NCI-H82 treated with DMSO at 0.1 percent for 48 hours (cell line): Measurements from ENCODE around the gene EXOSC6.
"Not testable (repeated sequence)": the region's sequence is repeated elsewhere in the genome, so short reads cannot be mapped to it uniquely, and the experiment has no call there.

ENCODE experiments used
- DNase-seq: peaks from one replicate; lab custom pipeline; 2025; ENCODE audit not compliant: unreplicated experiment; lab: John Stamatoyannopoulos, UW

The EXOSC6 gene

DNA sequence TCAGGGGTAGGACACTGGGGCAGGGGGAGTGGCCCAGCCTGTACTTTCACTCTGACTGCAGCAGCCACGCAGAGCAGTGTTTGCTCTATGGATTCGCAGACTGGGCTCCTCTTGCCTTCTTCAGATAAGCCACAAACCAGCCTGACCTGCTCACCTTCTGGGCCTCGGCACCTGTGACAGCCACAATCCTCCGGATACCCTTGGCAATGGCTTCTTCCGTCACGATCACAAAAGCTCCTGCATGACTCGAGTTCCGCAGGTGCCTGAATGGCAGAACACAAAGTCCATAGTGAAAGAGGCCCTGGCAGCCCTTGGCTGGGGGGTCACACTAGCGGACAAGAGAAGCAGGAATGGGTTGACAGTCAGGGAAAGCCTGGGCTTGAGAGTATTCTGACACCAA is 3.8 kb upstream of the EXOSC6 start:
- no peak for DNase-seq

DNA sequence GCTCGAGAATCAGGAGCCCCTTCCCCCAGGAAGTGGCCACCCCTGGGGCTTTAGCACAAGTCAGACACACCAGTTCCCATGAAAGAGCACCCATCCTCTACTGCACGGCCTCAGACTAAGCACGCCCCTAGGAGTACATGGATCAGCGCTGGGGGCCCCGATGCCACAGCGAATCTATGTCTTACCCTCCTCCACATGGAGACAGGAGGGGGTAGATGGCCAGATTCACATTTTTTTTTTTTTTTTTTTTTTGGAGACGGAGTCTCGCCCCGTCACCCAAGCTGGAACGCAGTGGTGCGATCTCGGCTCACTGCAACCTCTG is 3.2 kb upstream of the EXOSC6 start:
- DNase-seq = no peak

DNA sequence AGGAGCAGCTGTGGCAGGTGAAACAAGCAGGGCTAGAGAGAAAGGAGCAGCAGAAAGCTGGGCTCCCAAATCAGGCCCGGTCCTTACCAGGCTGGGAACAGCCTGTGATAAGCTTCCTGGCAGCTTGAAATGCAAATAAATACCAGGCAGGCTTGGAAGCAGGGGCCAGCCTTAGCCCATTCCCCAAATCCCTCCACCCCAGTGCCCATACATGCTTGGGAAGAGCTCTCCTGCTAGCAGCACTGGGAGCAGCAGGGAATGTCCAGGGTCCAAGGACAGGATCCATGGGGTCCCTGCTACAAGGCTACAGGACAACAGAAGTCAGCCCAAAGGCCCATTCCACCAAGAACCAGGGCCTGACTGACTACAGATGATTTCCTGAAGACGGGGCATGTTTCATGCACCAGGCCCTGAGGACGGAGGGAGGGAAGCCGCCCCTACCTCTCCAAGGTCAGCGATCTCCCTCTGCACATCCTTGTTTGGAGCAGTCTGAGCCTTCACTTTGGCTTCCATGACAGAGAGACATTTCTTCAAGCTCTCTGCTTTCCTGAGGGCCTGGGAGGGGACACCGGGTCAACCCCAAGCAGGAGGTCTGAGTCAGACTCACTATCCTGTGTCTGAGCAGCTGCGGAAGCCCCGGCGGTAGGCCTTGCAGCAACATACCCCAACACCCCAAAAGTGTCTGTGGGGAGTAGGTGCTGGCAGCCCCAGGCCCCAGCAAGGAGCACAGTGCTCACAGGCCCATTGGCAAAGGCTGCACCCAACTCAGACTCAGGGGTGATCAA is 2.6 kb upstream of the EXOSC6 start:
- no peak for DNase-seq

DNA sequence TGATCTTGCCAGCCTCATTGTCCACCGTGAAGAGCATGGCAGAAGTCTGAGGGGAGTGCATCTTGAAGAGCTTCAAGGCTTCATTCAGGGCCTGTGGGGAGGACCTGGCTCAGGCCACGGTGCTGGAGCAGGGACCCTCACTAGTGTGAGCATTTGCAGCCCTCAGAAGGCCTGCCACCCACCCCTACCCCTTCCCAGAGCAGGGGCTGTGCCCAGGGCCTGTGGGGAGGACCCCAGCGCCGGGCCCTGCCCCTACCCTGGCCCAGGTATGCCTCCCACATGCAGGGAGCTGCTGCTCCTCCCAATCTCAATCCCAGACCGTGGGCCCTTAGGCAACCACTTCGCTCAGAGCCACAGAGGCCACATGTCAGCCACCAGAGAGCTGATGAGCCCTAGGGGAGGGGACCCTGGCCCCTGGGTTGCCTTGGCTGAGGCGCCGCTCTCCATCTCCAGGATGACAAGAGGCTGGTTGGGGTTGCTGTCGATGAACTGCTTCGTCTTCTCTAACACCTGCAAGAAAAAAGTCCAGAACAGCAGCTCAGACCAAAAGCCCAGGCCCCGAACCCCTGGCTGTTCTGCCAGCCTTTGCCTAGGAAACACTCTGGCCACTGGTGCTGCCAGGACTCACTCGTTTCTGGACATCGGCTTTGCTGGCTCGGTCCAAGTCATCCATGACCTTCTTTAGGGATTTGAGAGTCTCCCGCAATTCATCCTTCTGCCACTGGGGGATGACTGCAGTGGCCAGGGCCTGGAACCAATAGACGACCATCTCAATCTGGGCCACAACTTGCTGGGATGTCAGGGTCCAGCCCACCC is 1.8 kb upstream of the EXOSC6 start:
- DNase-seq = no peak

DNA sequence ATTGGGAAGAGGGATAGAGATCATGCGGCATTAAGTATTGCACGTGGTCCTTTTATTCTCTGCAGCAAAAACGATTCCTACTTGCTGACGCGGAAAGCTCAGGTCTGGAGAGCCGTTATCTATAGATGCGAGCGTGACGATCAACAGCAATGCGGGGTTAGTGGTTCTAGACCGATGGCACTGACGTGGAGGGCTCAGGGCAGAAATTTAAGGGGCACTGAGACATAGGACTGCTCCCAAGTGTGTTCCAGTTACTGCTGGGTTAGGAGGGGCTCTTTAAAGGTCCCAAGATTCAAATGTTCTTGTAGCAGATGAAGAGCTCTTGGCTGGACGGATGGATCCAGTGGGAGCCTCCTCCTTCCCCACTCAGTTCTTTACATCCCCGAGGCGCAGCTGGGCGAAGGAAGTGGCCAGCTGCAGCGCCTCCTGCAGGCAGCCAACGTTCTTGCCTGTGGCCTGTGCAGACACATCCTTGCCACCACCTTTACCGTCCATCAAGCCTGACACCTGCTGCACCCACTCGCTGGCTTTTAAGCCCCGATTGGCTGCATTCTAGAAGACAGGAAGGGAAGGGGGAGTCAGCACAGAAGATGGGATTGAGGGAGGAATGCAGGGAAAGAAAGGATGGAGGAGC is 732 bp upstream of the EXOSC6 start:
- no peak for DNase-seq

DNA sequence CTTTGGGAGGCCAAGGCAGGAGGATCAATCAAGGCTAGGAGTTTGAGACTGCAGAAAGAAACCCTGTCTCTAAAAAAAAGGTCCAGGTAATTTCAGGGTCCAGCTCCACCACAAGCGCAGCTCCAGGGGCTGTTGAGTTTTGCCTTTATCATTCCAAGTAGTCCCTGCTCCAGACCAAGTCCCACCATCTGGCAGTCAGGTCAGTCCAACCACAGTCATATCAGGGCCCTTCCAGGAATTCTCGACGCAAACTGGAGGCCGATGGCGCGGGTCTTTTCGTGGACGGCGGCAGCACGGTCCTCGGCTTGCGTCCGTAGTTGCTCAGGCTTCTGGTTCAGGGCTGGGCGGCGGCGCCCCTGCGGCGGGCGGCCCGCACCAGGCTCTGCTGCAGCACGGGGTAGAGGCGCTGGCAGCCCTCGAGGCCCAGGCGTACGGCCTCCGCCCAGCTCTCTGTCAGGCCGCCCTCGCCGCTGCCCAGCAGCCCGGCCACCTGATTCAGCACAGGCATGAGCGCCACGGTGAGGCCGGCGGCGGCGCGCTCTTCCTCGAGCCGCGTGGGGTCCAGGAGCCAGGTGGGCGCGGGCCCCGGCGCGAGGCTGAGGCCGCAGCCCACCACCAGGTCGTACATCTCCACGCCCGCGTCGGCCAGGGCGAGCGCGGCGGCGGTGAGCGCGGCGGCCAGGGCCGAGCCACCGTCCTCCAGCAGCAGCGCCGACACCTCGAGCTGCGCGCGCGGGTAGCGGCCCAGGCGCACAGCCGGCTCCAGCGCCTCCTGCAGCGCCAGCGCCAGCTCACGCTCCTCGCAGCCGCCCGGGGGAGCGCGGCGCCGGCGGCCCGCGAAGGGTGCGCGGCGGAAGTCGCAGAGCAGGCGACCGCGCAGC is 752 bp downstream of the EXOSC6 start:
- DNase-seq = no peak

DNA sequence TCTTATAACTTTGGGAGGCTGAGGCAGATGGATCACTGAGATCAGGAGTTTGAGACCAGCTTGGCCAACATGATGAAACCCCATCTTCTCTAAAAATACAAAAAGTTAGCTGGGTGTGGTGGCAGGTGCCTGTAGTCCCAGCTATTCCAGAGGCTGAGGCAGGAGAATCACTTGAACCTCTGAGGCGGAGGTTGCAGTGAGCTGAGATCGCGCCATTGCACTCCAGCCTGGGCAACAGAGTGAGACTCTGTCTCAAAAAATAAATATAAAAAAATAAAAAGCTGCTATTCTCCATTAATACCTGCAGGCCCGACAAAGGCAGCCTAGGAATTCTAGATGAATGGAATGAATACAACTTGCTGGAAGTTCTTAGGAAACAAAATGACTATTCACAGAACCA is 2.0 kb downstream of the EXOSC6 start:
- not testable (repeated sequence) for DNase-seq

DNA sequence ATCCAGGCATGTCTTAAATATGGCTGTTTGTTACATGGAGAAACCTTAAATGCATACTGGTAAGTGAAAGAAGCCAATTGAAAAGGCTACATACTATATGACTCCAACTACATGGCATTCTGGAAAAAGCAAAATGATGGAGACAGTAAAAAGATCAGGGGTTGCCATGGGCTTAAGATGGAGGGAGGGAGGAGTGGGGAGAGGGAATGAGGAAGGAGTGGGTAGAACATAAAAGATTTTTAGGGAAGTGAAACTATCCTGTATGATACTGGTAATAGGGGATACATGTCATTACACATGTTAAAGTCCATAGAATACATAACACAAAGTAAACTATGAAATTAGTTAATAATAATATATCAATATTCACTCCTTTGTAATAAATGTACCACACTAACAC is 13.0 kb downstream of the EXOSC6 start:
- DNase-seq = not testable (repeated sequence)

DNA sequence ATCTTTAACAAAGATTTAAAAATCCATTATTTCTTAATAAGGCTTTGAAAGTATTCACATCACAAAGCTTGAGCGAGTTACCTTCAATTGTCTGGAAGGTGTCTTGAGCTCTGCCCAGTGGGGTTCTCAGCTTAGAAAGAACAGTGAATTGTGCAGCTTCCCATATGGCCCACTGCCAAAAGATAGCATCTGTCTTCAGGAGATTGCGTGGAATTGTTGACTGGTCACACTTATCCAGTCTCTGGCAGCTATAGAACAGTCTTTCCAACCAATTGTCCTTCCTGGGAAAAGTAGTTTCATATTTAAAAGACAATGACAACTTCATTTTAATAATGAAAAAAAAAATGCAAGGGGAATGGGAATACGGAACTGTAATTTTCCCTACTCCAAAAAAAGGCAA is 19.9 kb downstream of the EXOSC6 start:
- DNase-seq = not testable (repeated sequence)

DNA sequence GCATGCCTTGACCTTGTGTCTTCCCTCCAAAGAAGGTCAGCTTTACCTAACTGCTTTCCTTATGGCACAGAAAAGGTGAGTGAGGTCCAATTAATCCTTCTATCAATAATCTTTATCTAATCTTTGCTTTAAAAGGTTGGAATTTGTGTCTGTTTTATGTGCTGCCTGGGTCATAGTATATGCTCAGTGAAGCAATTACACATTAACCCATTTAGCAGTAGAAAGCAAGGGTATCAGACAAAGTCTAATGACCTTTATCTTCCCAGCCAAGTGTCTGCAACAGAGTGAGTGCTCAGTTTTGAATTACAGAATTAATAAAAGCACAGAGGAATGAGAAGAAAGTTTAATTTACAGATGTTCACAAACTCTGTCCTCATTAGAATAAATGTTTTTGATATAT is 25.7 kb downstream of the EXOSC6 start:
- DNase-seq = not testable (repeated sequence)

DNA sequence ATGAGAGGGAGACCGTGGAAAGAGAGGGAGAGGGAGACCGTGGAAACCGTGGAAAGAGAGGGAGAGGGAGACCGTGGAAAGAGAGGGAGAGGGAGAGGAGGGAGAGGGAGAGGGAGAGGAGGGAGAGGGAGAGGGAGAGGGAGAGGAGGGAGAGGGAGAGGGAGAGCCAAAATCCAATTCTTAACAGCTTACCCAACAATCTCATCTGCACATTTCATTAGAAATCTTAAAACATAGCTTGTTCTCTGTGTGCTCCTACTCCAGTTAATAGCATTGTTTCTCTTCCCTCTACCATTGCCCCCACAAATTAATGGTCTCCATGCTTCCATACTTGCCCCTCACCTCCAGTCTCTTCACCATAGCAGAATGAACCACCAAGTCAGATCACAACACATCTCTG is 26.3 kb downstream of the EXOSC6 start:
- DNase-seq = not testable (repeated sequence)

DNA sequence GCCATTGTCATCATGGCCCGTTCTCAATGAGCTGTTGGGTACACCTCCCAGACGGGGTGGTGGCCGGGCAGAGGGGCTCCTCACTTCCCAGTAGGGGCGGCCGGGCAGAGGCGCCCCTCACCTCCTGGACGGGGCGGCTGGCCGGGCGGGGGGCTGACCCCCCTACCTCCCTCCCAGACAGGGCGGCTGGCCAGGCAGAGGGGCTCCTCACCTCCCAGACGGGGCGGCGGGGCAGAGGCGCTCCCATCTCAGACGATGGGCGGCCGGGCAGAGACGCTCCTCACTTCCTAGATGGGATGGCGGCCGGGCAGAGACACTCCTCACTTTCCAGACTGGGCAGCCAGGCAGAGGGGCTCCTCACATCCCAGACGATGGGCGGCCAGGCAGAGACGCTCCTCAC is 27.1 kb downstream of the EXOSC6 start:
- DNase-seq = not testable (repeated sequence)

DNA sequence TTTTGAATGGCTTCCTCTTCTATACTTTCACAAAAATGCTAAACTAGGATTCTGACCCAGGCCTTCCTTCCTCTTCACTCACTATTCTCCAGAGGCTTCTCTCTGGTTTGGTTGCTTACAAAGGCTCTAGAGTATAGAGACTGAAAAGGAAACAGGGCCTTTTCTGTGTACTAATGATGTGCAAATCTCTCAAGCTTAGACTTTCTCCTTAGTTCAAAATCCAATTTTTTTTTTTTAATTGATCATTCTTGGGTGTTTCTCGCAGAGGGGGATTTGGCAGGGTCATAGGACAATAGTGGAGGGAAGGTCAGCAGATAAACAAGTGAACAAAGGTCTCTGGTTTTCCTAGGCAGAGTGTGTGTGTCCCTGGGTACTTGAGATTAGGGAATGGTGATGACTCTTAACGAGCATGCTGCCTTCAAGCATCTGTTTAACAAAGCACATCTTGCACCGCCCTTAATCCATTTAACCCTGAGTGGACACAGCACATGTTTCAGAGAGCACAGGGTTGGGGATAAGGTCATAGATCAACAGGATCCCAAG is 27.7 kb downstream of the EXOSC6 start:
- not testable (repeated sequence) for DNase-seq

DNA sequence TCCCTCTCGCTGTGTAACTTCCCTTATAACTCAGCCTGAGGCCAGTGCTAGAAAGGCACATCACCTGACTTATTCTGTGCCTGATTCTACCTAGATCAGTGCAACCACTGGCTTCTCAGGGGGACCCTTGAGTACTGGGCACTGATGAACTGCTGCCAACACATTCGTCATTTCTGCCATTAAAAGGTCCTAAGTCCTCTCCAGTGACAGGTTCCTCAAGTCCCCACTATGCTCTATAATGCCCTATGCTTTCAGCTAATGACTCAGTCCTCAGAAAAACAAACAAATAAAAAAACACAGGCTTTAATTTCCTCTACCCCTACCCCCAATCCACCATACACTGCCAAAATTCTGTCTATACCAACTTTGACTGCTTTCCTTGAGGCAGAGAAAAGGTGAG is 28.5 kb downstream of the EXOSC6 start:
- not testable (repeated sequence) for DNase-seq

DNA sequence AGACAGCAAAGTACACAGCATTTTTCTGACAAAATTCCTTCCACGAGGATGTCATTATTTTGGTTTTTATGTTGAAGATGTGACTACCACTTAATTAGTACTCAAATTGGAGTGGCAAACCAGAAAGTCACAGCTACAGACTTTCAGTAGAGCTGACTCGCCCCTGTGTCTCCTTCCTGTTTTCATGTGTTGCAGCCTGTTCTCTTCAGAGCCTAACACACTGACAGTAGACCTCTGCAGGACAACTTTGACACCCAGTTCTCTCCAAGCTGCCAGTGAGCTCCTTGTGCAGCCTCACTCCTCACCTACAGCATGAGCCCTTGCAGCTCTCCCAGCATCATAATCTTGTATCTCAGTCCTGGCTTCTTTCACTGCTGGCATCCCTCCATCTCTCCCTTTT is 29.2 kb downstream of the EXOSC6 start:
- DNase-seq = not testable (repeated sequence)

DNA sequence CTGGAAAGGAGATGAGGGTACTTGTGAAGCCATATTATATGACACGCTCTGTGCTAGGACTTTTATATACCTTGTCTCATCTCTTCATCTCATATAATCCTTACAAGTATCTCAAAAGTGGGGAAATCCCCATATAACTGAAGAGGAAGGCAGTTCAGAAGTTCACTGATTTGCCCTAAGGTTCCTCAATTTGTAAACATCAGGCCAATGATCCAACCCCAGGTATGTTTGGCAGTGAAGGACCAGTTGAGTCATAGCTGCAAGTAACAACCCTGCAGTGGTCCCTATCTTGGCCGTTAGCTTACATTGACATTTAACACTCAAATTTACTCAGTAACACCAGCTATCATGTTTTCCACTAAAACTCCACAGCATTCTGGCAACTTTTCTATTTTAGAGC is 33.2 kb downstream of the EXOSC6 start:
- not testable (repeated sequence) for DNase-seq

DNA sequence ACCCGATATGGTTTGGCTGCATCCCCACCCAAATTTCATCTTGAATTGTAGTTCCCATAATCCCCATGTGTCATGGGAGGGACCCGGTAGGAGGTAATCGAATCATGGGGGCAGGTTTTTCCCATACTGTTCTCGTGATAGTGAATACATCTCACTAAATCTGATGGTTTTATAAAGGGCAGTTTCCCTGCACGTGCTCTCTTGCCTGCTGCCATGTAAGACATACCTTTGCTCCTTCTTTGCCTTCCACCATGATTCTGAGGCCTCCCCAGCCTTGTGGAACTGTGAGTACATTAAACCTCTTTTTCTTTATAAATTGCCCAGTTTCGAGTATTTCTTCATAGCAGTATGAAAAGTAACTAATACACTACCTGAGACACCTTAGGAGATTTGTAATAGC is 45.4 kb downstream of the EXOSC6 start:
- DNase-seq = not testable (repeated sequence)

DNA sequence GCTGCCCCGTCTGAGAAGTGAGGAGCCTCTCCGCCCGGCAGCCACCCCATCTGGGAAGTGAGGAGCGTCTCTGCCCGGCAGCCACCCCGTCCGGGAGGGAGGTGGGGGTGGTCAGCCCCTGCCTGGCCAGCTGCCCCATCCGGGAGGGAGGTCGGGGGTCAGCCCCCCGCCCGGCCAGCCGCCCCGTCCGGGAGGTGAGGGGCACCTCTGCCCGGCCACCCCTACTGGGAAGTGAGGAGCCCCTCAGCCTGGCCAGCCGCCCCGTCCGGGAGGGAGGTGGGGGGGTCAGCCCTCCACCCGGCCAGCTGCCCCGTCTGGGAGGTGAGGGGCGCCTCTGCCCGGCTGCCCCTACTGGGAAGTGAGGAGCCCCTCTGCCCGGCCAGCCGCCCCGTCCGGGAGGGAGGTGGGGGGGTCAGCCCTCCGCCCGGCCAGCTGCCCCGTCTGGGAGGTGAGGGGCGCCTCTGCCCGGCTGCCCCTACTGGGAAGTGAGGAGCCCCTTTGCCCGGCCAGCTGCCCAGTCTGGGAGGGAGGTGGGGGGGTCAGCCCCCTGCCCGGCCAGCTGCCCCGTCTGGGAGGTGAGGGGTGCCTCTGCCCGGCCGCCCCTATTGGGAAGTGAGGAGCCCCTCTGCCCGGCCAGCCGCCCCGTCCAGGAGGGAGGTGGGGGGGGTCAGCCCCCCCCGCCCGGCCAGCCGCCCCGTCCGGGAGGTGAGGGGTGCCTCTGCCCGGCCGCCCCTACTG is 46.9 kb downstream of the EXOSC6 start:
- DNase-seq = not testable (repeated sequence)

DNA sequence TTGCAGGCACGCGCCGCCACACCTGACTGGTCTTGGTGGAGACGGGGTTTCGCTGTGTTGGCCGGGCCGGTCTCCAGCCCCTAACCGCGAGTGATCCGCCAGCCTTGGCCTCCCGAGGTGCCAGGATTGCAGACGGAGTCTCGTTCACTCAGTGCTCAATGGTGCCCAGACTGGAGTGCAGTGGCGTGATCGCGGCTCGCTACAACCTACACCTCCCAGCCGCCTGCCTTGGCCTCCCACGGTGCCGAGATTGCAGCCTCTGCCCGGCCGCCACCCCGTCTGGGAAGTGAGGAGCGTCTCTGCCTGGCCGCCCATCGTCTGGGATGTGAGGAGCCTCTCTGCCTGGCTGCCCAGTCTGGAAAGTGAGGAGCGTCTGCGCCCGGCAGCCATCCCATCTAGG is 47.7 kb downstream of the EXOSC6 start:
- not testable (repeated sequence) for DNase-seq

DNA sequence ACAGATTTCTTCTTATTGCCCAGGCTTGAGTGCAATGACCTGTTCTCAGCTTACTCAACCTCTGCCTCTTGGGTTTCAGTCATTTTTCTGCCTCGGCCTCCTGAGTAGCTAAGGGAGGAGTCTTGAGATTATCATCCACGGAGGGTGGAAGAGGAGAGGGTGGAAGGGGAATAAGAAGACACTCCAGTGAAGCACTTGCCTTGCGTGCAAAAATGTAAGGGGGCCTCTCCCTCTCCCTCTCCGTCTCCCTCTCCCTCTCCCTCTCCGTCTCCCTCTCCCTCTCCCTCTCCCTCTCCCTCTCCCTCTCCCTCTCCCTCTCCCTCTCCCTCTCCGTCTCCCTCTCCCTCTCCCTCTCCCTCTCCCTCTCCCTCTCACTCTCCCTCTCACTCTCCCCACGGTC is 48.2 kb downstream of the EXOSC6 start:
- DNase-seq = not testable (repeated sequence)
